Liver (tissue), 9 donors: ENCODE measurements around the gene PKP4. TPM values are rescaled to one million over a fixed set of nuclear protein-coding genes. Genes with fewer than 3 reads are reported as not detected.

Experiments used
- DNase-seq: peaks from one replicate; pipeline ENCODE4 v3.0.0-alpha.2; 2017; ENCODE audit warnings: low spot score
- H3K27ac ChIP-seq, 2 donors: one replicate each; pipeline ENCODE4 v1.7.0; 2013; ENCODE audit warnings: inconsistent platforms in 2 of 2, low read length in 2 of 2, control low read depth in 1 of 2, low read depth in 1 of 2, mild to moderate bottlenecking in 1 of 2
- H3K27me3 ChIP-seq, 4 donors: one replicate each; pipeline versions ENCODE4 v1.6.1 to v1.7.0; 2013; ENCODE audit warnings: low read length in 3 of 4, inconsistent platforms in 1 of 4, mild to moderate bottlenecking in 1 of 4, moderate library complexity in 1 of 4; ENCODE audit not compliant: control insufficient read depth in 4 of 4, insufficient read depth in 4 of 4
- H3K36me3 ChIP-seq, 4 donors: one replicate each; pipeline versions ENCODE4 v1.6.1 to v1.7.0; 2013; ENCODE audit warnings: low read length in 3 of 4, mild to moderate bottlenecking in 3 of 4, low read depth in 1 of 4, moderate library complexity in 1 of 4; ENCODE audit not compliant: control insufficient read depth in 4 of 4, insufficient read depth in 3 of 4
- H3K4me1 ChIP-seq, 4 donors: one replicate each; pipeline versions ENCODE4 v1.6.1 to v1.7.0; 2013; ENCODE audit warnings: low read length in 3 of 4, mild to moderate bottlenecking in 3 of 4, moderate library complexity in 1 of 4; ENCODE audit not compliant: control insufficient read depth in 4 of 4, insufficient read depth in 4 of 4
- H3K4me3 ChIP-seq, 3 donors: one replicate each; pipeline versions ENCODE4 v1.6.1 to v1.7.0; 2013; ENCODE audit warnings: low read length in 3 of 3, control low read depth in 1 of 3, low read depth in 1 of 3, mild to moderate bottlenecking in 1 of 3
- H3K9ac ChIP-seq, 2 donors: one replicate each; pipeline ENCODE4 v1.7.0; 2013; ENCODE audit warnings: low read length in 2 of 2, mild to moderate bottlenecking in 2 of 2, moderate library complexity in 2 of 2, control low read depth in 1 of 2, low read depth in 1 of 2
- H3K9me3 ChIP-seq, 4 donors: one replicate each; pipeline versions ENCODE4 v1.6.1 to v1.7.0; 2013; ENCODE audit warnings: low read length in 3 of 4; ENCODE audit not compliant: control insufficient read depth in 4 of 4
- EGR1 ChIP-seq, 2 donors: IDR thresholded peaks; 2 replicates each; pipeline ENCODE4 v1.6.1; 2016 to 2018; ENCODE audit warnings: antibody characterized with exemption in 2 of 2, low read depth in 2 of 2
- FOXA1 ChIP-seq: IDR thresholded peaks from 2 replicates; pipeline ENCODE4 v1.6.1; 2016; ENCODE audit warnings: antibody characterized with exemption
- FOXA2 ChIP-seq: IDR thresholded peaks from 2 replicates; pipeline ENCODE4 v1.6.1; 2016; ENCODE audit warnings: antibody characterized with exemption
- GABPA ChIP-seq, 2 donors: IDR thresholded peaks in 1 of 2; conservative IDR thresholded peaks in 1 of 2; 2 replicates each; pipeline ENCODE4 v1.6.1; 2016; ENCODE audit warnings: antibody characterized with exemption in 2 of 2, mild to moderate bottlenecking in 1 of 2, moderate library complexity in 1 of 2
- HNF4A ChIP-seq, 2 donors: conservative IDR thresholded peaks; 2 replicates each; pipeline ENCODE4 v1.6.1; 2016; ENCODE audit warnings: antibody characterized with exemption in 2 of 2, mild to moderate bottlenecking in 2 of 2
- HNF4G ChIP-seq: IDR thresholded peaks from 2 replicates; pipeline ENCODE4 v1.6.1; 2016; ENCODE audit warnings: antibody characterized with exemption
- JUND ChIP-seq, 2 donors: IDR thresholded peaks; 2 replicates each; pipeline ENCODE4 v1.6.1; 2016; ENCODE audit warnings: antibody characterized with exemption in 2 of 2
- NR2F2 ChIP-seq: IDR thresholded peaks from 2 replicates; pipeline ENCODE4 v1.6.1; 2016; ENCODE audit warnings: antibody characterized with exemption
- RAD21 ChIP-seq, 2 donors: IDR thresholded peaks; 2 replicates each; pipeline ENCODE4 v1.6.1; 2016; ENCODE audit warnings: antibody characterized with exemption in 2 of 2, mild to moderate bottlenecking in 2 of 2
- RXRA ChIP-seq, 2 donors: IDR thresholded peaks; 2 replicates each; pipeline ENCODE4 v1.6.1; 2017 to 2018; ENCODE audit warnings: antibody characterized with exemption in 2 of 2, mild to moderate bottlenecking in 1 of 2
- SP1 ChIP-seq: IDR thresholded peaks from 2 replicates; pipeline ENCODE4 v1.6.1; 2018; ENCODE audit warnings: antibody characterized with exemption, mild to moderate bottlenecking
- TAF1 ChIP-seq: conservative IDR thresholded peaks from 2 replicates; pipeline ENCODE4 v1.6.1; 2016; ENCODE audit warnings: antibody characterized with exemption, mild to moderate bottlenecking
- YY1 ChIP-seq: IDR thresholded peaks from 2 replicates; pipeline ENCODE4 v1.6.1; 2016; ENCODE audit warnings: antibody characterized with exemption, mild to moderate bottlenecking
- ZBTB33 ChIP-seq: IDR thresholded peaks from 2 replicates; pipeline ENCODE4 v1.6.1; 2016; ENCODE audit warnings: antibody characterized with exemption
- WGBS: extraction: QIAGEN DNeasy Blood & Tissue Kit; methylation state at CpG from one replicate; pipeline ENCODE4 v1.1.7; 2013; 5-methylcytosine and 5-hydroxymethylcytosine counted together
- polyA plus RNA-seq, 2 donors: library from polyadenylated mRNA; stranded (reverse) in 1 of 2; unstranded in 1 of 2; fragments of 200-250 nt in 1 of 2; fragments of >200 nt in 1 of 2; fragmentation: Nextera tagmentation in 1 of 2; extraction: Ambion mirVana in 1 of 2; gene quantifications; one replicate each; pipeline versions ENCODE4 v1.2.1 to v1.2.3, GENCODE V29; 2013 to 2015
- total RNA-seq, 2 donors: library from RNA; depleted of rRNA; stranded (reverse); fragments of >200 nt; gene quantifications; one replicate each; pipeline ENCODE4 v1.2.3, GENCODE V29; 2014
- TF ChIP-seq, protein P1 (sequence below): IDR thresholded peaks from 2 replicates; pipeline ENCODE4 v1.6.1; 2016; ENCODE audit warnings: antibody characterized with exemption, mild to moderate bottlenecking
- TF ChIP-seq, protein P2 (sequence below): fragments of 150-350 bp; IDR thresholded peaks from 2 replicates; pipeline ENCODE4 v1.5.1; 2017; ENCODE audit warnings: improper control_type of control experiment, low read depth, low read length; ENCODE audit not compliant: missing input control
- TF ChIP-seq, protein P3 (sequence below): IDR thresholded peaks from 2 replicates; pipeline ENCODE4 v1.6.1; 2016; ENCODE audit warnings: antibody characterized with exemption
- TF ChIP-seq, protein P4 (sequence below): IDR thresholded peaks from 2 replicates; pipeline ENCODE4 v1.6.1; 2016; ENCODE audit warnings: antibody characterized with exemption
- donor health status: healthy.
- donor health status: healthy.
- donor health status: healthy.
- donor health status: healthy.
- donor health status: healthy.

The PKP4 gene
- total and polyA plus RNA-seq, 4 donors = 7.7 to 33.8 (median 19.0) TPM

GRCh38 chr2:158518084-158518483 lies 61.3 kb downstream of the PKP4 start:
- TF ChIP-seq NR2F2 (no peak), HNF4G (no peak), GABPA (IDR thresholded peaks at IDR 0.05 in 1 of 2, conservative IDR thresholded peaks at IDR 0.05 in 1 of 2) (no peak), FOXA2 (no peak), FOXA1 (no peak), ZBTB33 (no peak), EGR1 (IDR thresholded peaks at IDR 0.05; ENCODE audit: low read depth in 2 of 2) (no peak), HNF4A (conservative IDR thresholded peaks at IDR 0.05) (no peak), RAD21 (IDR thresholded peaks at IDR 0.05) (no peak), RXRA (IDR thresholded peaks at IDR 0.05) (no peak), TAF1 (no peak), YY1 (no peak), SP1 (no peak)
- TF ChIP-seq, protein P1, sequence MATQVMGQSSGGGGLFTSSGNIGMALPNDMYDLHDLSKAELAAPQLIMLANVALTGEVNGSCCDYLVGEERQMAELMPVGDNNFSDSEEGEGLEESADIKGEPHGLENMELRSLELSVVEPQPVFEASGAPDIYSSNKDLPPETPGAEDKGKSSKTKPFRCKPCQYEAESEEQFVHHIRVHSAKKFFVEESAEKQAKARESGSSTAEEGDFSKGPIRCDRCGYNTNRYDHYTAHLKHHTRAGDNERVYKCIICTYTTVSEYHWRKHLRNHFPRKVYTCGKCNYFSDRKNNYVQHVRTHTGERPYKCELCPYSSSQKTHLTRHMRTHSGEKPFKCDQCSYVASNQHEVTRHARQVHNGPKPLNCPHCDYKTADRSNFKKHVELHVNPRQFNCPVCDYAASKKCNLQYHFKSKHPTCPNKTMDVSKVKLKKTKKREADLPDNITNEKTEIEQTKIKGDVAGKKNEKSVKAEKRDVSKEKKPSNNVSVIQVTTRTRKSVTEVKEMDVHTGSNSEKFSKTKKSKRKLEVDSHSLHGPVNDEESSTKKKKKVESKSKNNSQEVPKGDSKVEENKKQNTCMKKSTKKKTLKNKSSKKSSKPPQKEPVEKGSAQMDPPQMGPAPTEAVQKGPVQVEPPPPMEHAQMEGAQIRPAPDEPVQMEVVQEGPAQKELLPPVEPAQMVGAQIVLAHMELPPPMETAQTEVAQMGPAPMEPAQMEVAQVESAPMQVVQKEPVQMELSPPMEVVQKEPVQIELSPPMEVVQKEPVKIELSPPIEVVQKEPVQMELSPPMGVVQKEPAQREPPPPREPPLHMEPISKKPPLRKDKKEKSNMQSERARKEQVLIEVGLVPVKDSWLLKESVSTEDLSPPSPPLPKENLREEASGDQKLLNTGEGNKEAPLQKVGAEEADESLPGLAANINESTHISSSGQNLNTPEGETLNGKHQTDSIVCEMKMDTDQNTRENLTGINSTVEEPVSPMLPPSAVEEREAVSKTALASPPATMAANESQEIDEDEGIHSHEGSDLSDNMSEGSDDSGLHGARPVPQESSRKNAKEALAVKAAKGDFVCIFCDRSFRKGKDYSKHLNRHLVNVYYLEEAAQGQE = no peak
- TF ChIP-seq, protein P2, sequence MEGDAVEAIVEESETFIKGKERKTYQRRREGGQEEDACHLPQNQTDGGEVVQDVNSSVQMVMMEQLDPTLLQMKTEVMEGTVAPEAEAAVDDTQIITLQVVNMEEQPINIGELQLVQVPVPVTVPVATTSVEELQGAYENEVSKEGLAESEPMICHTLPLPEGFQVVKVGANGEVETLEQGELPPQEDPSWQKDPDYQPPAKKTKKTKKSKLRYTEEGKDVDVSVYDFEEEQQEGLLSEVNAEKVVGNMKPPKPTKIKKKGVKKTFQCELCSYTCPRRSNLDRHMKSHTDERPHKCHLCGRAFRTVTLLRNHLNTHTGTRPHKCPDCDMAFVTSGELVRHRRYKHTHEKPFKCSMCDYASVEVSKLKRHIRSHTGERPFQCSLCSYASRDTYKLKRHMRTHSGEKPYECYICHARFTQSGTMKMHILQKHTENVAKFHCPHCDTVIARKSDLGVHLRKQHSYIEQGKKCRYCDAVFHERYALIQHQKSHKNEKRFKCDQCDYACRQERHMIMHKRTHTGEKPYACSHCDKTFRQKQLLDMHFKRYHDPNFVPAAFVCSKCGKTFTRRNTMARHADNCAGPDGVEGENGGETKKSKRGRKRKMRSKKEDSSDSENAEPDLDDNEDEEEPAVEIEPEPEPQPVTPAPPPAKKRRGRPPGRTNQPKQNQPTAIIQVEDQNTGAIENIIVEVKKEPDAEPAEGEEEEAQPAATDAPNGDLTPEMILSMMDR = no peak
- TF ChIP-seq, protein P3, sequence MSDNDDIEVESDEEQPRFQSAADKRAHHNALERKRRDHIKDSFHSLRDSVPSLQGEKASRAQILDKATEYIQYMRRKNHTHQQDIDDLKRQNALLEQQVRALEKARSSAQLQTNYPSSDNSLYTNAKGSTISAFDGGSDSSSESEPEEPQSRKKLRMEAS = no peak
- TF ChIP-seq, protein P4, sequence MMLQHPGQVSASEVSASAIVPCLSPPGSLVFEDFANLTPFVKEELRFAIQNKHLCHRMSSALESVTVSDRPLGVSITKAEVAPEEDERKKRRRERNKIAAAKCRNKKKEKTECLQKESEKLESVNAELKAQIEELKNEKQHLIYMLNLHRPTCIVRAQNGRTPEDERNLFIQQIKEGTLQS = no peak
- Histone ChIP-seq H3K9ac (no peak overlapping the region), H3K36me3 (no peaks in the 10 kb centered on the region), H3K4me3 (no peak overlapping the region), H3K4me1 (no peaks in the 10 kb centered on the region), H3K27ac (no peak overlapping the region), H3K27me3 (no peaks in the 10 kb centered on the region), H3K9me3 (no peaks in the 10 kb centered on the region)
- DNase-seq = no peak
- 89% methylated on average over 3 of the region's 3 CpGs for WGBS

GRCh38 chr2:158519481-158519880 lies 62.7 kb downstream of the PKP4 start:
- Histone ChIP-seq H3K4me3 (no peak overlapping the region), H3K27me3 (no peaks in the 10 kb centered on the region), H3K27ac (no peak overlapping the region), H3K9me3 (no peaks in the 10 kb centered on the region), H3K9ac (no peak overlapping the region), H3K36me3 (no peaks in the 10 kb centered on the region), H3K4me1 (no peaks in the 10 kb centered on the region)
- TF ChIP-seq JUND (IDR thresholded peaks at IDR 0.05) = no peak
- TF ChIP-seq NR2F2 = no peak
- TF ChIP-seq RXRA (IDR thresholded peaks at IDR 0.05) = no peak
- TF ChIP-seq ZBTB33 = no peak
- no peak for TF ChIP-seq TAF1
- TF ChIP-seq RAD21 (IDR thresholded peaks at IDR 0.05) = no peak
- TF ChIP-seq, protein P3 = no peak
- TF ChIP-seq SP1 = no peak
- WGBS = 89% methylated on average over 2 of the region's 2 CpGs
- no peak for DNase-seq
